GM12873 (cell line): ENCODE results near the gene RASGEF1C.

Experiments
- TF ChIP-seq, protein P1 (sequence below): IDR thresholded peaks from 2 replicates; pipeline ENCODE4 v1.5.1; 2012; ENCODE audit warnings: low read depth, mild to moderate bottlenecking, moderate library complexity, low read length, control low read depth; ENCODE audit not compliant: insufficient read depth; ENCODE audit errors: missing control alignments

Gene RASGEF1C

DNA sequence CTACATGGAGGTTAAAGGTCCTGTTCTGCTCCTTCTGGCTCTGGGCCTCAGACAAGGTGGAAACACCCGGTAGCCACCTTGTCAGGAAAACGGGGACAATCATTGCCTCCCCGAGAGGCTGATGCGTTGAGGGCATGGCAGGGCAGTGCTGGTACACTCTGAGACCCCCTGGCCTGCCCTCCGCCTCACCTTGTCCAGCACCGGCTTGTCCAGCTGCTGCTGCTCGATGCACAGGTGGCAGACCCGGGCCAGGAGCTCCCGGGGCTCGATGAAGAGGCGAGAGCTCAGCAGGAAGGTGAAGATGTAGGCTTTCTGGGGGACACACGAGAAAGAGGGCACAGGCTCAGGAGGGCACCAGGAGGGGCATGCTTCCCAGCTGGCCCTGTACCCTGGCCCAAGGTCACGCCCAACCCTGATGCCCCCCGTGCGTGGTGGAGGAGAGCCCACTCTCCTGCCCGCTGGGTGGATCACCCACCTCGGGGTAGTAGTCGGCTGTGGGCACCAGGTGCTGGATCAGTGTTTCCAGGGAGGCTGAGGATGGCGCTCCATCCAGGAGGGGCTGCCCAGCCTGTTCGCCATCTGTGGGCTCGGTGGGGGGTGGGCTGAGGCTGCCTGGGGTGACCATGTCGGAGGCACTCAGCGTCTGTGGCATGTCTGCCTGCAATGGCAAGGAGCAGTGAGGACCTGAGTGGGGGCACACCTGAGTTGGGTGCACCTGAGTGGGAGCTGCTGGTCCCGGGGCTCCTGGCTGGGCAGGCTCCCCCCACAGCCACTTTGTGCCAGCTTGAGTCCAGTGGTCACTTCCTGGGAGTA lies 71.4 kb downstream of the RASGEF1C start:
- TF ChIP-seq, protein P1, sequence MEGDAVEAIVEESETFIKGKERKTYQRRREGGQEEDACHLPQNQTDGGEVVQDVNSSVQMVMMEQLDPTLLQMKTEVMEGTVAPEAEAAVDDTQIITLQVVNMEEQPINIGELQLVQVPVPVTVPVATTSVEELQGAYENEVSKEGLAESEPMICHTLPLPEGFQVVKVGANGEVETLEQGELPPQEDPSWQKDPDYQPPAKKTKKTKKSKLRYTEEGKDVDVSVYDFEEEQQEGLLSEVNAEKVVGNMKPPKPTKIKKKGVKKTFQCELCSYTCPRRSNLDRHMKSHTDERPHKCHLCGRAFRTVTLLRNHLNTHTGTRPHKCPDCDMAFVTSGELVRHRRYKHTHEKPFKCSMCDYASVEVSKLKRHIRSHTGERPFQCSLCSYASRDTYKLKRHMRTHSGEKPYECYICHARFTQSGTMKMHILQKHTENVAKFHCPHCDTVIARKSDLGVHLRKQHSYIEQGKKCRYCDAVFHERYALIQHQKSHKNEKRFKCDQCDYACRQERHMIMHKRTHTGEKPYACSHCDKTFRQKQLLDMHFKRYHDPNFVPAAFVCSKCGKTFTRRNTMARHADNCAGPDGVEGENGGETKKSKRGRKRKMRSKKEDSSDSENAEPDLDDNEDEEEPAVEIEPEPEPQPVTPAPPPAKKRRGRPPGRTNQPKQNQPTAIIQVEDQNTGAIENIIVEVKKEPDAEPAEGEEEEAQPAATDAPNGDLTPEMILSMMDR = no peak

GRCh38 chr5:180136630-180137381 lies 72.2 kb downstream of the RASGEF1C start:
- TF ChIP-seq, protein P1 = no peak

DNA sequence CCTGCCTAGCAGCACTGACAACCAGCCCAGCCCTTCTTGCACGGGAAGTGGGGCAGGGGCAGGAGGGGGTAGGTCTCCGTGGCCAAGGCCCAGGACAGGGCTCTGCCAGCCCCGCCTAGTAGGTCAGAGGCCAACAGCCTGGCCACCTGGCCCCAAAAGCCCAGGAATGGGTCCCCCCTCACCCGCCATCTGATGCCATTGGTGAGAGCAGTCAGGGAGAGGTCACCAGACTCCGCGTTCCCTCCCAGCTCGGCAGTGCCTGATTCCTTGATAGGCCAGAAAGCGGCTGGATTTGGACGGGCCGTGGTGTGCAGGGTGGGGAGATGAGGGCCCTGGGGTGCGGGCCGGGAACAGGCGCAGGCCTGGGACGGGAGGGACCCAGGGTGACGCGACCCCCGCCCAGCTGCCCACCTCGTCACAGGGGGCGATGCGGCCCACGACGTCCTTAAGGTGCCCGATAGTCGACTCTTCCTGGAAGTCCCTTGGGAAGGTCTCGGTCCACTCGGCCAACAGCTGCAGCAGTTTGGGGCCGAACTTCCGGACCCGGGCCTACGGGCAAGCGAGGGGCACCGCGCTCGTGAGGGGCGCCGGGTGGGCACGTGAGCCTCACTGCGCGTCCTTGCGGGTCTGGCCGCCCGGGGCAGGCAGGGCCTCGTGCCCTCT lies 72.9 kb downstream of the RASGEF1C start:
- TF ChIP-seq, protein P1 = no peak

GRCh38 chr5:180135128-180135955 lies 73.7 kb downstream of the RASGEF1C start:
- TF ChIP-seq, protein P1 = no peak

DNA sequence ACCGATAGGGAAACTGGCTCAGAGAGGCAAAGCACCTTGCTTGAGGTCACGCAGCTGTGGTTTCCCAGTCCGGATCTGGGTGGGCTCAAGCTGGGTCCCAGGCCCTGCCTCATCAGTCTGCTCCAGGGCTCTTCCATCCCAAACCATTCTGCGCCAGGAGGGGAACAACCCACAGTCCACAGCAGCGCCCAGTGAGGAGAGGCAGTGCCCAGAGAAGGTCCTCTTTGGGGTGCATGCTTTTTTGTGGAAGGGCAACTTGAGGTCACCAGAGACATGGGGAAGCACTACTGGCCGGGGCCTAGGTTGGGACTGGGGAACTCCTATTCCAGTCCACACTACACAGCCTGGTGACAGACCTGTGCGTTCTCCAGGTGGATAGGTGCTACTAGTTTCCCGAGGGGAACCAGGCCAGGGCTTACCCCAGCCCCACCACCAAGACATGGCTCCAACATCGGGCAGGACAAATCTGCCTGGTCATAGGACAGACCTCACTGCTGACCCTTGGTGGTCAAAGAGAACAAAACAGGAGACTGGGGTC lies 75.0 kb downstream of the RASGEF1C start:
- TF ChIP-seq, protein P1 = no peak

- TF ChIP-seq, protein P1 = no peak
Observed at GRCh38 chr5:180133551-180133950, 75.5 kb downstream of the RASGEF1C start.
